NOMO-1 treated with DMSO at 0.1 percent for 48 hours (cell line): ENCODE data around the gene SP110.

Experiments
- DNase-seq: peaks from one replicate; lab custom pipeline; 2025; ENCODE audit not compliant: unreplicated experiment; lab: John Stamatoyannopoulos, UW

Gene SP110

GRCh38 chr2:230172852-230173251, 46.9 kb downstream of the SP110 start:
- DNase-seq: no peak

DNA sequence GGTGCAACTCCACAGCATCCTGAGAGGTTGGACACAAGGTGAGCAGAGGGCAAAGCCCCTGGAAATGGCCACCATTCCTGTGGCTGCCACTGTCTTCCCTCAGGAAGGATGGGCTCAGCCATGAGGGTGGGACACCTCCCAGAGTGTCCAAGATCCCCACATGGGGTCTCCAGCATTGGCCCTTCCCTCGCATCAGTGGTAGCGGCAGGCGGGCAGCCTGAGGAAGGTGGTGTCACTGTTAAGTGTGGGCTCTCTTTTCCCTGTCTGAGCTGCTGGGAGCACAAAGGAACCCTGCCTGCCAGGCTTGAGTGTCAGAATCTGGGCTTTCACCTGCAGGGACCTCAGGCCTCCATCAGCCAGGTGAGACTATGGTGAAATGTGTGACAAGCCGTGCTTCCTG, 47.6 kb downstream of the SP110 start:
- no peak for DNase-seq

GRCh38 chr2:230170532-230170931, 49.3 kb downstream of the SP110 start:
- DNase-seq: peak; percentile 60

DNA sequence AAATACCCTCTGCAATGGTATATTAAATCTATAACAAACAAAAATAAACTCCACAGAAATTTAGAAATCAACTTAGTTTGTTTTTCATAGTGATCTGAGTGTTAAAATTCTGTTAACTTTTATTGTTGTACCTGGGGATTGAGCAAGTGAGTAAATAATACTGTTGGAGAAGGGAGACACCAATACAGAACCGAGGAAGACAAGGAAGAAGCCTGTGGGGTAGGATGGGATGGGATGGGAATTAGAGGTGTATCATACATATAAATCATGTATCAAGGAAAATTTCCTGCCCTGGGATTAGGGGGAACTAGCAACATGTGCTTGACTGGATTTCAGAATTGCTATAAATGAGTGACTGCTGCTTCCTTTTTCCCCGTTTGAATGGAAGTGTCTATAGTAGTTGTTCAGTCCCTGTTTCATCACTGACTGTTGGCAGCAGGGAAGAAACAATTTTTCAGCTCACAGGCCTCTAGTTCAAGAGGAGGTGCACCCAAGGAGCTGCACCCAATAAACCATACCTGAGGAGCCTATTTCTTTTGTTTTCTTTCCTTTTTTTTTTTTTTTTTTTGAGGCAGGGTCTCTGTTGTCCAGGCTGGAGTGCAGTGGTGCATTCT, 53.1 kb downstream of the SP110 start:
- no peak for DNase-seq

- no peak for DNase-seq
These were observed 55.6 kb downstream of the SP110 start for GRCh38 chr2:230164139-230164538.

GRCh38 chr2:230162981-230163380, 56.8 kb downstream of the SP110 start:
- no peak for DNase-seq

DNA sequence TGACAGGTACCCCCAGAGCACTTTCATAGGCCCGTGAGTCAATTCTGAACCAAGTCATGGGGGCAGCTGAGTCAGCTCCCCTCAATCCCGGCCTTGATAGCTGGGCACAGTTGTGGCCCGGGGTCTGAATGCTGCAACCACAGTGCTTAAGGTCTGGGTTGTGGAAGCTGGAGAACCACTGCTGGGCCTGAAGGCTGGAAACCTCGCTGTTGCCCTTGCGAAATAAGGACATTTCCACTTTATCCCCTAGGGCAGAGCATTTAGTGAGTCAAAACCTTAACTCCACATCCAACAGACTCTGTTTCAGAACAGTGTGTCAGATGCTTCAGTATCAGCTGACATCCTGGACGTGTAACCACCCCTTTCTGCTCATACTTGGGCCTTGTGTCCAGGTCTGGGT, 58.6 kb downstream of the SP110 start:
- no peak for DNase-seq

- peak; percentile 70 for DNase-seq
These were observed 59.6 kb downstream of the SP110 start for GRCh38 chr2:230160112-230160660.

- no peak for DNase-seq
These were observed 61.3 kb downstream of the SP110 start for GRCh38 chr2:230158468-230158867.

GRCh38 chr2:230156782-230157699, 62.7 kb downstream of the SP110 start:
- no peak for DNase-seq

- no peak for DNase-seq
These were observed 64.4 kb downstream of the SP110 start for GRCh38 chr2:230155359-230155758.

GRCh38 chr2:230153390-230153976, 66.3 kb downstream of the SP110 start:
- no peak for DNase-seq

GRCh38 chr2:230152334-230152733, 67.5 kb downstream of the SP110 start:
- no peak for DNase-seq

DNA sequence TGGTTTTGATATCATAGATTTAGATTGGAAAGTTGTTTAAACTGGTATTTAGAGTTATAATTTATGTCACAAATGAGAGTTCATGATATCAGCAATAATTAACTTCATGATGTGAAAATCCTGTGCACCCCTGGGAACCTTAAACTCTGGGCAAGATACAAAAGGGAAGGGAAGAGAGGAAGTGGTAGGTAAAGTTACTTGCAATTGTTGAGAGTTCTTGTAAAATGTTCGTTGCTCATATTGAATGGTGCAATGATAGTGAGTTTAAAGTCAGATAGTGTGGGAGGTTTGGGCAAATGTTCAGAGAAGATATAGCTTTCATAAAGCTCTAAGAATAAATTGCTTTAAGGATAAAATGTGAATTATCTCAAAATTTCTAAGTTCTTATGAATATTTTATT, 75.4 kb downstream of the SP110 start:
- DNase-seq: peak; percentile 53

- DNase-seq: no peak
These were observed 79.1 kb downstream of the SP110 start for GRCh38 chr2:230140667-230141066.

- peak; percentile 13 for DNase-seq
These were observed 81.8 kb downstream of the SP110 start for GRCh38 chr2:230137902-230138539.

- no peak for DNase-seq
These were observed 84.7 kb downstream of the SP110 start for GRCh38 chr2:230135130-230135525.

DNA sequence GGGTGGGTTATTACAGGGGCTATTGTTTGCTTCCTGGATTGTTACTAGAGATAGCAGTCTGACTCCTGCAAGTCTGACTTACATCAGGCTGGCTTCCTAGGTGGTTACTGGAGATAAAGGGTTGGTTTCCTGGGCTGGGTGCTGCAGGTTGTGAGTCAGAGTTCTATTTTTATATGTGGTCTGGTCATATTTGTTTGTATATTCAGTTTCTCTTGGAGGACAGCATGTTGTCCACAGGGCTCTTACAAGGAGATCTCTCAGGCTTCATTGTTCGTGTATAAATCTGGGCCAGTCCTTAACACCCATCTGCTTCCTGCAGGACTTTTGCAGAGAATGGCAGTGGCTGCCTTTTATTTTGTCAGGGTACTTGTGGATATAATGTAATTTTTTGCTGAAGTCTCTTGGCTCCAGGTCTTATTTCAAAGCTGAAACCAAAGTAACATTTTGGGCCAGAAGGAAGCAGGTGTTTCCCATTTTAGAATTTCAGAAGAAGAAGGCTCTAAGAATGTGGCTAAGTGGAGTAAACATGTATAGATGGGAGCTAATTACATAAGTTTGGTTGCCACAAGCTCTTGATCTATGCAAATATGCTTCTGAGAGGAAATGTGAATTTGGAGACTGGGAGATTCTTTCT, 85.2 kb downstream of the SP110 start:
- DNase-seq: no peak

- no peak for DNase-seq
These were observed 88.4 kb downstream of the SP110 start for GRCh38 chr2:230131366-230131765.

GRCh38 chr2:230130668-230131364, 89.0 kb downstream of the SP110 start:
- DNase-seq: no peak
